ENCODE measurements around the gene MAGED1.
"Not testable (repeated sequence)": the region's sequence is repeated elsewhere in the genome, so short reads cannot be mapped to it uniquely, and the experiment has no call there.

GRCh38 chrX:51905152-51905551 lies 11.7 kb downstream of the MAGED1 start:
- not testable (repeated sequence) for TF ChIP-seq CTCF, POLR2A, EP300 (IDR thresholded peaks at IDR 0.05)

All from ovary (tissue), 3 donors.